ENCODE measurements around the gene PPID.
"Not testable (repeated sequence)": the region's sequence is repeated elsewhere in the genome, so short reads cannot be mapped to it uniquely, and the experiment has no call there.

The PPID gene

DNA sequence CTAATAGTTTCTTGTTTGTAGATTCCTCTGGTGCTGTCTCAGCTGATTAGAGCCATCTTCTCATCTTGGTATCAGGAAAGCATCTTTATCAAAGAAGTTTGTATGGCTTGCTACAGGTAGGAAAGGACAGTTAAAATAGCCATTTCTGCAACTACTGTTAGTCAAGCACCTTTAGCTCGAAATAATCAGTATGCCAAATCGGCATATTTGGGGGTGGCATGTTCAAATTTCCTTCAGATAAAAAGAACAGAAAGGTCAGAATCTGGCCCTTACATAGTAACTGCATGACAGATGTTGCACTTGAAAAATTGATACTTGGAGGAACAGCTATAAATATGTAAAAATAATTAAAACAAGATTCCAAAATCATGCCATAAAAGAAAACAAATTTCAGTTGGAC lies 56.3 kb downstream of the PPID start:
- no peak for DNase-seq

DNA sequence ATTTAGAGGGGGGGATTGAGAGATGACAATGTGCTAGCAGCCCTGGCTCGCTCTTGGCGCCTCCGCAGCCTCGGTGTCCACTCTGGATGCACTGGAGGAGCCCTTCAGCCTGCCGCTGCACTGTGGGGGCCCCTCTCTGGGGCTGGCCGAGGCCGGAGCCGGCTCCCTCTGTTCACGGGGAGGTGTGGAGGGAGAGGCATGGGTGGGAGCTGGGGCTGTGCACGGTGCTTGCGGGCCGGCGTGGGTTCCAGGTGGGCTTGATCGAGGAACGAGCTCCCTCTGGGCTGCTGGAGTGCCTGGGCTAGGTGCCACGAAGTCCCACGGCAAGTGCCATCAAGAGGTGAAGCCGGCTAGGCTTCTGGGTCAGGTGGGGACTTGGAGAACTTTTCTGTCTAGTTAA lies 58.4 kb downstream of the PPID start:
- no peak for DNase-seq

DNA sequence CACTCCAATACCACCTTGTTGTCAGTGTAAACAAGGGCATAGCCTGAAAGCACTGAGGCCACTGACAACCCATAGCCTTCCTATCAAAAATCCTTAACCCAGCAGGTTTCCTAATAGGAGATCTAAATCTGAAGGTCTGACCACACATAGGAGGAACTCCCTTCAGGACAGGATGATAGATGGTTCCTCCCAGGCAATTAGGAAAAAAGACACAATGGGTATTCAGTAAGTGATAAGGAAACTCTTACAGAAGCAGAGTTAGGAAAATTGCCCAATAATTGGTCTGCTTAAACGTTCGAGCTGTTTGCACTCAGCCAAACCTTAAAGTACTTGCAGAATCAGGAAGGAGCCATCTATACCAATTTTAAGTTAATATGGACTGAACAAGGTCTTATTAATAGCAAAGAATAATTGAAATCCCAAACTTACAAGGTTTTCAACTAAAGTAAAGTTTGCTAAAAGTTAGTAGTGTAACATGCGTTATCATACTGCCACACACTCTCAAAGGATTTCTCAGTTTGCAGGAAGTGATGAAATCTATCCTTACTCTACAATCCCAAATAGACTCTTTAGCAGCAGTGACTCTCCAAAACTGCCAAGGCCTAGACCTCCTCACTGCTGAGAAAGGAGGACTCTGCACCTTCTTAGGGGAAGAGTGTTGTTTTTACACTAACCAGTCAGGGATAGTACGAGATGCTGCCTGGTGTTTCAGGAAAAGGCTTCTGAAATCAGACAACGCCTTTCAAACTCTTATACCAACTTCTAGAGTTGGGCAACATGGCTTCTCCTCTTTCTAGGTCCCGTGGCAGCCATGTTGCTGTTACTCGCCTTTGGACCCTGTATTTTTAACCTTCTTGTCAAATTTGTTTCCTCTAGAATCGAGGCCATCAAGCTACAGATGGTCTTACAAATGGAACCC lies 59.2 kb downstream of the PPID start:
- peak; percentile 4 for DNase-seq

DNA sequence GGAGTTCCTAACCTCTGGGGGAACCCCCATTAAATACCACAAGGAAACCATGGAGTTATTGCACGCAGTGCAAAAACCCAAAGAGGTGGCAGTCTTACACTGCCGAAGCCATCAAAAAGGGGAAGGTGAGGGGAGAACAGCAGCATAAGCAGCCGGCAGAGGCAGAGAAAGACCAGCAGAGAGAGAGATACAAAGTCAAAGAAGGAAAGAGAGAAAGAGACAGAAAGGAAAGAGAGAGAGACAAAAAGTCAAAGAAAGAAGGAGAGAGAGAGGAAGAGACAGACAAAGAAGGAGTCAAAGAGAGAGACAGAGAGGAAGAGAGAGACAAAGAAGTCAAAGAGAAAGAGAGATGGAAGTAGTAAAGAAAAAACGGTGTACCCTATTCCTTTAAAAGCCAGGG lies 59.9 kb downstream of the PPID start:
- DNase-seq = not testable (repeated sequence)
